ENCODE data around the gene GSTM3. TPM values are rescaled to one million over a fixed set of nuclear protein-coding genes. Genes with fewer than 3 reads are reported as not detected.

The GSTM3 gene
- total RNA-seq, 1 experiment from 2014 or later: 67.9 TPM

- H3K36me3 Mint-ChIP-seq (ENCODE audit: insufficient read depth, unreplicated experiment): no peaks in the 10 kb centered on the region
- no peak overlapping the region for H3K4me3 Mint-ChIP-seq (ENCODE audit: low read depth, unreplicated experiment)
- BruUV-seq (replicated peaks): no TSS peak
- TF ChIP-seq, protein P1, sequence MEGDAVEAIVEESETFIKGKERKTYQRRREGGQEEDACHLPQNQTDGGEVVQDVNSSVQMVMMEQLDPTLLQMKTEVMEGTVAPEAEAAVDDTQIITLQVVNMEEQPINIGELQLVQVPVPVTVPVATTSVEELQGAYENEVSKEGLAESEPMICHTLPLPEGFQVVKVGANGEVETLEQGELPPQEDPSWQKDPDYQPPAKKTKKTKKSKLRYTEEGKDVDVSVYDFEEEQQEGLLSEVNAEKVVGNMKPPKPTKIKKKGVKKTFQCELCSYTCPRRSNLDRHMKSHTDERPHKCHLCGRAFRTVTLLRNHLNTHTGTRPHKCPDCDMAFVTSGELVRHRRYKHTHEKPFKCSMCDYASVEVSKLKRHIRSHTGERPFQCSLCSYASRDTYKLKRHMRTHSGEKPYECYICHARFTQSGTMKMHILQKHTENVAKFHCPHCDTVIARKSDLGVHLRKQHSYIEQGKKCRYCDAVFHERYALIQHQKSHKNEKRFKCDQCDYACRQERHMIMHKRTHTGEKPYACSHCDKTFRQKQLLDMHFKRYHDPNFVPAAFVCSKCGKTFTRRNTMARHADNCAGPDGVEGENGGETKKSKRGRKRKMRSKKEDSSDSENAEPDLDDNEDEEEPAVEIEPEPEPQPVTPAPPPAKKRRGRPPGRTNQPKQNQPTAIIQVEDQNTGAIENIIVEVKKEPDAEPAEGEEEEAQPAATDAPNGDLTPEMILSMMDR (IDR thresholded peaks at IDR 0.05; ENCODE audit: unreplicated experiment): no peak
- H3K4me1 Mint-ChIP-seq (ENCODE audit: low read depth, unreplicated experiment): no peaks in the 10 kb centered on the region
- no peak overlapping the region for H3K27ac Mint-ChIP-seq (ENCODE audit: unreplicated experiment)
- DNase-seq: no peak
- CTCF ChIA-PET: no interaction called here
- intact Hi-C loops (cut with micrococcal nuclease; ENCODE audit: unreplicated experiment): loop anchor here (2.0 kb wide), 1 partner anchor 225 kb away; no protein-coding TSS in a partner anchor
- H3K9me3 Mint-ChIP-seq (ENCODE audit: low read depth, unreplicated experiment): no peaks in the 10 kb centered on the region
- H3K27me3 Mint-ChIP-seq (ENCODE audit: unreplicated experiment): peaks cover 14% of the 10 kb centered on the region
Observed at GRCh38 chr1:109771712-109772657, 31.1 kb upstream of the GSTM3 start.

- no peak overlapping the region for H3K4me3 Mint-ChIP-seq (ENCODE audit: low read depth, unreplicated experiment)
- no peaks in the 10 kb centered on the region for H3K4me1 Mint-ChIP-seq (ENCODE audit: low read depth, unreplicated experiment)
- no peak for DNase-seq
- intact Hi-C loops (cut with micrococcal nuclease; ENCODE audit: unreplicated experiment): no loop called here
- CTCF ChIA-PET: no interaction called here
- no TSS peak for BruUV-seq (replicated peaks)
- H3K36me3 Mint-ChIP-seq (ENCODE audit: insufficient read depth, unreplicated experiment): no peaks in the 10 kb centered on the region
- peaks cover 8% of the 10 kb centered on the region for H3K27me3 Mint-ChIP-seq (ENCODE audit: unreplicated experiment)
- H3K9me3 Mint-ChIP-seq (ENCODE audit: low read depth, unreplicated experiment): no peaks in the 10 kb centered on the region
- no peak overlapping the region for H3K27ac Mint-ChIP-seq (ENCODE audit: unreplicated experiment)
- TF ChIP-seq, protein P1 (IDR thresholded peaks at IDR 0.05; ENCODE audit: unreplicated experiment): no peak
Observed at GRCh38 chr1:109770331-109771095, 29.7 kb upstream of the GSTM3 start.

DNA sequence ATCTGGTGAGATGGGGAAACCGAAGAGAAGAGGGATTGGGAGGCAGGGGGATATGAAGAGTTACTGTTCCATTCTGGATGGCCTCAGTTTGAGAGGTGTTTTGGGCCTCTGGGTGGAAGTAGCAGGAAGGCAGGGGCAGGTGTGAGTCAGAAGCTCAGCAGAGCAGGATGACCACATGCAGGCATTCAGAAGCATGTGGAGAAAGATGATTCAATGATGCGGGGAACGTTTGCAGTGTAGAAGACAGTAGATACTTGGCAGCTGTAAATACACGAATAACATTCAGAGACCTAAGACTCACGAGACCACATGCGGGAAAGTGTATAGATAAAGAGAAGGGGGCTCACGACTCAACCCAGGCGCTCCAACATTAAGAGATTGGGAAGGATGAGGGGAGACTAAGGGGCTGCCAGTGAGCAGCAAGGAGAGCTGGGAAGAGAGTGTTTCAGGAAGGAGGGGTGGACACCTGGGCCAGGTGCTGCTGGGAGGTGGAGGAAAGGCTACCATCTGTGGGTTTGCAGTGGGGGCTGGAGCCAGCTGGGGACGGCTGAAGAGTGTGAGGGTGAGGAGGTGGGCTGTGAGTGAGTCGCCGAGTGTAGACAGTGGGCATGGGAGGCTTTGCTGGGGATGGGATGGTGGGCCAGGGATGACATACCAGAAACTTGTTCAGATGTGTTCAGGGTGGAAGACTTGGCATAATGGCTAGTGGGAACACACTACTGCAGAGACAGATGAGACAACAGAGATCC lies 28.7 kb upstream of the GSTM3 start:
- BruUV-seq (replicated peaks): no TSS peak
- H3K27ac Mint-ChIP-seq (ENCODE audit: unreplicated experiment): no peak overlapping the region
- intact Hi-C loops (cut with micrococcal nuclease; ENCODE audit: unreplicated experiment): no loop called here
- H3K27me3 Mint-ChIP-seq (ENCODE audit: unreplicated experiment): no peaks in the 10 kb centered on the region
- H3K4me1 Mint-ChIP-seq (ENCODE audit: low read depth, unreplicated experiment): peaks cover under 1% of the 10 kb centered on the region
- DNase-seq: no peak
- H3K4me3 Mint-ChIP-seq (ENCODE audit: low read depth, unreplicated experiment): no peak overlapping the region
- TF ChIP-seq, protein P1 (IDR thresholded peaks at IDR 0.05; ENCODE audit: unreplicated experiment): no peak
- CTCF ChIA-PET: interaction anchor here (1.2 kb wide), 1 partner anchor 129 kb away, joined by 3 read pairs; no protein-coding TSS in a partner anchor
- peaks cover under 1% of the 10 kb centered on the region for H3K36me3 Mint-ChIP-seq (ENCODE audit: insufficient read depth, unreplicated experiment)
- no peaks in the 10 kb centered on the region for H3K9me3 Mint-ChIP-seq (ENCODE audit: low read depth, unreplicated experiment)

DNA sequence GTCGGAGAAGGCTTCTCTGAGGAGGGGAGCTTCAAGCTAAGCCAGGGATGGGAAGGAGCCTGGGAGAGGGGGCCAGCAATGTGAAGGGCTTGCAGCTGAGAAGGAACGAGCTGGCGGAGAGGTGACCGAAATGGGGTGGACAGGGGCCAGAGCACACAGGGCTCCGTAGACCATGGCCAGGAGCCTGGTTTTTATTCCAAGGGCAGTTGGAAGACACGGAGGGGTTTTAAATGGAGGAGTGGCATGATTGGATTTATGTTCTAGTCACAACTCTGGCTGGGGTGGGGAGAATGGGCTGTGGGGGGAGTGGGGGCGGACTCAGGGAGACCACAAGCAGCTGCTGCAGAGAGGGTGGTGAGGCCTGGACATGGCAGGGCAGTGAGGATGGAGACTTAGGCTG lies 28.0 kb upstream of the GSTM3 start:
- peaks cover 7% of the 10 kb centered on the region for H3K36me3 Mint-ChIP-seq (ENCODE audit: insufficient read depth, unreplicated experiment)
- H3K27ac Mint-ChIP-seq (ENCODE audit: unreplicated experiment): no peak overlapping the region
- BruUV-seq (replicated peaks): no TSS peak
- CTCF ChIA-PET: interaction anchor here (0.6 to 1.2 kb wide), 2 partner anchors 128 to 814 kb away, joined by 3 read pairs; no protein-coding TSS in a partner anchor
- intact Hi-C loops (cut with micrococcal nuclease; ENCODE audit: unreplicated experiment): no loop called here
- peaks cover 7% of the 10 kb centered on the region for H3K4me1 Mint-ChIP-seq (ENCODE audit: low read depth, unreplicated experiment)
- no peaks in the 10 kb centered on the region for H3K9me3 Mint-ChIP-seq (ENCODE audit: low read depth, unreplicated experiment)
- TF ChIP-seq, protein P1 (IDR thresholded peaks at IDR 0.05; ENCODE audit: unreplicated experiment): no peak
- H3K27me3 Mint-ChIP-seq (ENCODE audit: unreplicated experiment): no peaks in the 10 kb centered on the region
- no peak for DNase-seq
- H3K4me3 Mint-ChIP-seq (ENCODE audit: low read depth, unreplicated experiment): no peak overlapping the region

Measured in Calu3 (cell line).